OCI-LY3 (cell line): ENCODE results near the gene AOX1.

Source experiments
- CTCF ChIP-seq: fragments of 200-600, 300-600 bp; sonication (generic); IDR thresholded peaks from 2 replicates; pipeline ENCODE4 v1.5.1; 2014; ENCODE audit warnings: antibody characterized with exemption, low read length, low read depth
- EZH2phosphoT487 ChIP-seq: fragments of 200-600 bp; shearing (Covaris generic); IDR thresholded peaks from 2 replicates; pipeline ENCODE4 v1.6.1; 2018; ENCODE audit warnings: antibody characterized with exemption, mixed run types, low read depth

- TF ChIP-seq CTCF: no peak
- TF ChIP-seq EZH2phosphoT487: no peak
Measured at GRCh38 chr2:200615247-200615646, 29.4 kb downstream of the AOX1 start.
